Esophagus squamous epithelium (tissue), 5 donors: Measurements from ENCODE around the gene PCSK4. TPM values are rescaled to one million over a fixed set of nuclear protein-coding genes. Genes with fewer than 3 reads are reported as not detected.

Experiments used
- DNase-seq: peaks from one replicate; lab custom pipeline; 2025; lab: John Stamatoyannopoulos, UW
- H3K27ac ChIP-seq, 4 donors: fragments of 200-600 bp; sonication (generic); one replicate each; pipeline ENCODE4 v1.5.1; 2016 to 2019; ENCODE audit warnings: mild to moderate bottlenecking in 1 of 4
- H3K27me3 ChIP-seq, 4 donors: fragments of 200-600 bp; sonication (generic); 1 replicate in 3 of 4; 2 replicates in 1 of 4; pipeline versions ENCODE4 v1.5.1 to v1.6.0; 2017 to 2021; ENCODE audit warnings: antibody characterized with exemption in 1 of 4
- H3K36me3 ChIP-seq, 3 donors: fragments of 200-600 bp; sonication (generic); one replicate each; pipeline ENCODE4 v1.5.1; 2016 to 2019
- H3K4me1 ChIP-seq, 3 donors: fragments of 200-600 bp; sonication (generic); one replicate each; pipeline ENCODE4 v1.5.1; 2017 to 2019
- H3K4me3 ChIP-seq, 4 donors: fragments of 200-600 bp; sonication (generic); 1 replicate in 3 of 4; 2 replicates in 1 of 4; pipeline ENCODE4 v1.5.1; 2016 to 2019; ENCODE audit warnings: mild to moderate bottlenecking in 2 of 4, moderate library complexity in 1 of 4
- H3K9me3 ChIP-seq, 3 donors: fragments of 200-600 bp; sonication (generic); one replicate each; pipeline ENCODE4 v1.5.1; 2016 to 2019
- CTCF ChIP-seq, 6 experiments: fragments of 450-650 bp in 4 of 6; fragments of 200-600 bp in 2 of 6; sonication (generic) in 2 of 6; IDR thresholded peaks; one replicate each; pipeline ENCODE4 v1.5.1; 2016 to 2019; ENCODE audit warnings: antibody characterized with exemption in 6 of 6, mild to moderate bottlenecking in 4 of 6, moderate library complexity in 4 of 6
- POLR2A ChIP-seq, 4 donors: fragments of 450-650 bp; IDR thresholded peaks; one replicate each; pipeline ENCODE4 v1.6.1; 2017; ENCODE audit warnings: antibody characterized with exemption in 4 of 4, mild to moderate bottlenecking in 4 of 4, moderate library complexity in 3 of 4
- WGBS, 2 donors: methylation state at CpG; one replicate each; pipeline ENCODE4 v1.1.5; 2018; 5-methylcytosine and 5-hydroxymethylcytosine counted together
- intact Hi-C: fragments of 100-400 bp; cut with DNase I; formaldehyde crosslinking; loops from one replicate; pipeline ENCODE4 v1.15.0; 2022
- total RNA-seq, 4 donors: library from RNA; depleted of rRNA; stranded (reverse); fragments of >200 nt; gene quantifications; one replicate each; pipeline ENCODE4 v1.1.0, GENCODE V29; 2016
- donor health status: DM: yes; HTN: yes; CAD: no.

PCSK4 gene
- total RNA-seq, 4 donors from 2014 or later: 0.35 to 5.5 (median 1.1) TPM

DNA sequence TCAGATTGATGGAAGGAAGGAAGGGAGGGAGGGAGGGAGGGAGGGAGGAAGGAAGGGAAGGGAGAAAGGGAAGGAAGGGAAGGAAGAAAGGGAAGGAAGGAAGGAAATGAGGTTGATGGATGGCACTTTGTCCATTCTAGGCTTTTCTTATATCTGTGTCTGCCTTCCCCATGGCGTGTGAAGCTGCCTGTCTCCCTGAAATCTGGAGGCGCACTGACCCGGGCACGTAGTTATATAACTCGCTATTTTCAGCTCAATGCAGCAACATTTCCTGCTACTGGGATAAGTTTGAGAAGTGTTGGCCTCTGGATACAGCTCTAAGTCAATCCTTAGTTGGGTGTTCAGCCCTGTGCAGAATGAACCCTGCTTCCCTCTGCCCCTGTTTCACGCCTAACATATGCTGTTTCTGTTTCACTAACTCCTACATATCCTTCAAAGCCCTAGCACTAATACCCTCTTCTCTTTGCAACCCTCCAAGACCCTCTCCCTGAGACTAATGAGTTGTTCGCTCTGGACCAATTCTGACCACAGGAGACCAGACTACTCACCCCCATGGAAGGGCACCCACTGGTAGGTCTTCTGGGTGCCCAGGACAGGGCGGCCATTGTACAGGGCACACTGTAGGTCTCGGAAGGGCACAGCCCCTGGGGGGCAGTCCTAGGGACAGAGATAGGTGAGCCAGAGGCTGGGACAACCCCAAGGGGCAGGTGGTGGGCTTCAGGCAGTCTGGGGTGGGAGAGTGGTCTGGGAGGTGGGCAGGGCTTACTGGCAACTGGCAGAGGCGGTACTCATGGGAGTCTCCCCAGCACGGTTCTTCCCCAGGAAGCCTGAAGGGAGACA, 19.7 kb upstream of the PCSK4 start:
- Histone ChIP-seq H3K27me3 (peaks cover 0 to 38% (median 0%) of the 10 kb centered on the region in 4 donors), H3K27ac (peak overlapping the region; percentile 81 to 91 (median 87)), H3K4me3 (peak overlapping the region in 2 of 4 donors; percentile 33 to 47), H3K4me1 (peaks cover 41 to 73% (median 44%) of the 10 kb centered on the region in 3 donors), H3K9me3 (no peaks in the 10 kb centered on the region), H3K36me3 (peaks cover 0 to 16% (median 0%) of the 10 kb centered on the region in 3 donors)
- TF ChIP-seq CTCF (IDR thresholded peaks at IDR 0.05): no peak
- TF ChIP-seq POLR2A (IDR thresholded peaks at IDR 0.05): no peak
- WGBS, 2 donors: 28 to 33% methylated on average over 7 to 9 of the region's 11 CpGs
- intact Hi-C loops: no loop called here
- DNase-seq: no peak

- no peaks in the 10 kb centered on the region for H3K9me3 ChIP-seq
- intact Hi-C loops: no loop called here
- peaks cover 41 to 72% (median 41%) of the 10 kb centered on the region in 3 donors for H3K4me1 ChIP-seq
- peaks cover 0 to 16% (median 0%) of the 10 kb centered on the region in 3 donors for H3K36me3 ChIP-seq
- WGBS, 2 donors: 34 to 42% methylated on average over 5 to 6 of the region's 12 CpGs
- H3K27me3 ChIP-seq: peaks cover 0 to 35% (median under 1%) of the 10 kb centered on the region in 4 donors
- TF ChIP-seq CTCF (IDR thresholded peaks at IDR 0.05) (no peak), POLR2A (IDR thresholded peaks at IDR 0.05) (no peak)
- H3K4me3 ChIP-seq: peak overlapping the region; percentile 24 to 65 (median 46)
- H3K27ac ChIP-seq: peak overlapping the region; percentile 86 to 93 (median 90)
- no peak for DNase-seq
Measured at GRCh38 chr19:1508507-1508856, 18.3 kb upstream of the PCSK4 start.

DNA sequence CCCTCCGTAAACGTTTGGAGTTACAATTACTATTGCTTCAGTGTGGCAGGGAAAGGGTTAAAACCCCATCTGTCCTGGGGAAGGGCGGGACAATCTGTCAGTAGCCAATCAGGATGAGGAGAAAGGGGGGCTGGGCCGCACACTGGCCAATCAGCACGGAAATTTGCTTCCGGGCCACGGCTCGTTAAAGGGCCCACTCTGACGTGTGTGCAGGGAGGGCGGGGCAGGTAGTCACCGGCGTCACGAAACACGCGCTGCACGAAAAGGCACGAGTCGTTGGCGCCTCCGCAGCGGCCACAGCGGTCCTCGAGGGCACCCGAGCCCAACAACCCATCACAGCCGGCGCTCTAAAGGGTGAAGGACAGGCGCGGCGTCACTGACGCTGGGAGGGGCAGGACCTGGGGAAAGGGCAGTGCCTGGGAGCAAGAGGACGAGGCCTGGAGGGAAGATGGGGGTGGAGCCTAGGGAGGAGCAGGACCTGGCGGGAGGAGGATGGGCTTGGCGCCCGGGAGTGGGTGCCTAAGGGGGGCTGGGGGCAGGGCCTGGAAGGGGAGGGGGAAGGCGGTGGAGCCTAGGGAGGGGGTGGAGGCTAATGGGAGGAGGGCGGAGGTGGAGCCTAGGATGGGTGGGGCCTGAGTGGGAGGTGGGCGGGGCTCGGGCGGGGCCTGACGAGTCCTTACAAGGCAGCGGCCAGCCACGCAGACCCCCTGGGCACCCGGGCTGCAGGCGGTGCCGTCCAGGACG, 17.8 kb upstream of the PCSK4 start:
- Histone ChIP-seq H3K4me1 (peaks cover 42 to 74% (median 44%) of the 10 kb centered on the region in 3 donors), H3K4me3 (peak overlapping the region; percentile 24 to 65 (median 46)), H3K36me3 (peaks cover 0 to 16% (median 0%) of the 10 kb centered on the region in 3 donors), H3K27me3 (peaks cover 0 to 35% (median 3%) of the 10 kb centered on the region in 4 donors), H3K9me3 (no peaks in the 10 kb centered on the region), H3K27ac (peak overlapping the region; percentile 86 to 93 (median 90))
- WGBS, 2 donors: 3 to 5% methylated on average over 15 to 23 of the region's 46 CpGs
- no peak for TF ChIP-seq POLR2A (IDR thresholded peaks at IDR 0.05)
- TF ChIP-seq CTCF (IDR thresholded peaks at IDR 0.05): no peak
- peak; percentile 60 for DNase-seq
- intact Hi-C loops: no loop called here

- no peaks in the 10 kb centered on the region for H3K9me3 ChIP-seq
- WGBS, 2 donors: 60 to 80% methylated on average over 2 to 6 of the region's 23 CpGs
- TF ChIP-seq POLR2A (IDR thresholded peaks at IDR 0.05): no peak
- peak overlapping the region; percentile 86 to 93 (median 90) for H3K27ac ChIP-seq
- peak overlapping the region in 3 of 4 donors; percentile 45 to 65 (median 48) for H3K4me3 ChIP-seq
- H3K4me1 ChIP-seq: peaks cover 36 to 73% (median 45%) of the 10 kb centered on the region in 3 donors
- intact Hi-C loops: no loop called here
- H3K27me3 ChIP-seq: peaks cover 0 to 35% (median 6%) of the 10 kb centered on the region in 4 donors
- peaks cover 0 to 16% (median 0%) of the 10 kb centered on the region in 3 donors for H3K36me3 ChIP-seq
- DNase-seq: no peak
Measured at GRCh38 chr19:1507192-1507660, 17.1 kb upstream of the PCSK4 start.

DNA sequence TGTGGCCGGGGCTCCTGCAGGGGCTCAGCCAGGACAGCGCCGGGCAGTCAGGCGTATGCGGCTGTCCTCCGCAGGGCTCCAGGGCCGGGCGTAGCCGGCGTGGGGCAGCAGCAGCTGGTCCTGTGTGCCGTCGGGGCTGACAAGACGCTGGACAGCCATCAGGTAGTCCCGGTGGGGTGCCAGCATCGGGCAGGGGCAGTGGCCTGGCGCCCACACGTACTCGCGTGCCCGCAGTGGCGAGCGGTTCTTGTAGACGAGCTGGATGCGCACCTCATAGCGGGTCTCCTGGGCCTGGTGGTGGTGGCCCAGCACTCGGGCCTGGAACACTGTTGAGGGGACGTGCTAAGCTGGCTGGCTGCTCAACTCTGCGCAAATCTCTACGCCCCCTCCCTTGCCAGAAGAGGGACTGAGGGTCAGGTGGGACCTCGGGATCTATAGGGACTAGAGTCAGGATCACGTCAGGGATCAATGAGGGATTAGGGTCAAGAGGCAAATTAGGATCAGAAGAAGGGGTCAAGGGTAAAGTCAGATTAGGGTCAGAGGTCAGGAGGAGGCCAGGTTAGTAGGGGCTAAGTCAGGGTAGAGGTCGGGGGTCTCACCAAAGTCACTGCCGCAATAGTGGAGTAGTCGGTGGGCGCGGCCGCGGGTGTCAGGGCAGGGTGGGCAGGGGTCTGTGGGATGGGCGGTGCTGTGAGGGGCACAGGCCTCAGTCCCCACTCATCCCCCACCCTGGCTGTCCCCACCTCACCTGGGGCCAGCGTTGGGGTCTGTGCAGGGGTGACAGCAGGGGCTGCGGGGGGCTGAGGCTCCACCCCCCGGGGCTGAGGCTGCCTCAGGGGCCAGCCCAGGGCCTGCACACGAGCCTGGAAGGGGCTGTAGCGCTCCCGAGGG, 16.1 kb upstream of the PCSK4 start:
- 88 to 97% methylated on average over 7 to 32 of the region's 45 CpGs for WGBS, 2 donors
- peaks cover 29 to 69% (median 35%) of the 10 kb centered on the region in 3 donors for H3K4me1 ChIP-seq
- peaks cover 0 to 16% (median 0%) of the 10 kb centered on the region in 3 donors for H3K36me3 ChIP-seq
- DNase-seq: no peak
- intact Hi-C loops: no loop called here
- no peaks in the 10 kb centered on the region for H3K9me3 ChIP-seq
- H3K27me3 ChIP-seq: peaks cover 0 to 32% (median 6%) of the 10 kb centered on the region in 4 donors
- TF ChIP-seq CTCF (IDR thresholded peaks at IDR 0.05): no peak
- no peak overlapping the region for H3K4me3 ChIP-seq
- peak overlapping the region in 1 of 4 donors; percentile 89 for H3K27ac ChIP-seq
